GM21825 (cell line): ENCODE measurements around the gene FOXN4.

Experiments
- ATAC-seq: cut with Tn5 transposase; IDR thresholded peaks from one replicate; pipeline ENCODE4 v1.9.1; 2021; ENCODE audit warnings: mild to moderate bottlenecking, moderate library complexity; ENCODE audit not compliant: unreplicated experiment

The FOXN4 gene

DNA sequence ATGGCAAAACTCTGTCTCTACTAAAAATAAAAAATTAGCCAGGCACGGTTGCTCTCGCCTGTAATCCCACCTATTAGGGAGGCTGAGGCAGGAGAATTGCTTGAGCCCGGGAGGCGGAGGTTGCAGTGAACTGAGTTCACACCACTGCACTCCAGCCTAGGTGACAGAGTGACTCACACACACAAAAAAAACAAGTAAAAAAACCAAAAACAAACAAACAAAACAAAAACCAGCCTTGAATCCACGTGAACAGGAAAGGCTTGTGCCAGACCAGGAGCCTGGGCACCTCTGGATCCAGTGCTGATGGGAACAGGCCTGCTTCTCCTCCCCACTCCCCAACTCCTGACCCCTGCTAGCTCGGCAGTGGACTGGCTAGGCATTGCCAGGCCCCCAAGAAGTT is 3.5 kb downstream of the FOXN4 start:
- no peak for ATAC-seq

DNA sequence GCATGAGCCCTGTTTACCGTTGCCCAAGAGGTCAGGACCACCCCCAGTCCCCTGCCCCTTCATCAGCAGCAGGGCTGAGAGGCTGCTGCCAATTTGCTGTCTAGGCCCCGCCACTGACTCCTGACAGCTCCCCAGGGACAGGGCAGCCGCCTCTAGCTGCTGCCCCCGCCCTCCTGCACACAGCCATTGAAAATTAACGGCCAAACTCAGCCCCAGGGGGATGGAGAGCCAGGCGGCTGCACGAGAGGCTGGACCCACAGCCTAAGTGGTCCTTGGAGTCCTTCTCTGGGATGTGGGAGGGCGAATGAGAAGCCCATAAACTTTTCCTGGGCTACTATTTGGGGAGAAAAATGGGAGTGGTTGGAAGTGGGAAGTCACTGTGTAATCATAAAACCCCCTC is 4.6 kb downstream of the FOXN4 start:
- no peak for ATAC-seq

GRCh38 chr12:109302770-109303169 is 6.3 kb downstream of the FOXN4 start:
- ATAC-seq, result no peak

DNA sequence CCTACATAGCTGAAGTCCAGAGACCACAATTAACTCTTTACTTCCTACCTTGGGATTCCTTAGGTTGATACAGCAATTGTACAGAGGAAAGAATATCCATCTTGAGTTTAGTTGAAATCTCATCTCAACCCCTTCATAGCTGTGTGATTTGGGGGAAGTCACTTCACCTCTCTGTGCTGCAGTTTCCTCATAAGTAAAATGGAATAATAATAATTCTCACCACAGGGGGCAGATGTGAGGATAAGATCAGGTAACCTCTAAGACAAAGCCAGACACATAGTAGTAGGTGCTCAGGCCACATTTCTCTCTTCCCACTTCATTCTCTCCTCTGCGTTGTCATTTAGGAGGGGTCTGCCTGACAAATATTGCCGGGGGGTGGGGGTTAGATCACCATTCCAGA is 6.7 kb downstream of the FOXN4 start:
- ATAC-seq, result no peak

DNA sequence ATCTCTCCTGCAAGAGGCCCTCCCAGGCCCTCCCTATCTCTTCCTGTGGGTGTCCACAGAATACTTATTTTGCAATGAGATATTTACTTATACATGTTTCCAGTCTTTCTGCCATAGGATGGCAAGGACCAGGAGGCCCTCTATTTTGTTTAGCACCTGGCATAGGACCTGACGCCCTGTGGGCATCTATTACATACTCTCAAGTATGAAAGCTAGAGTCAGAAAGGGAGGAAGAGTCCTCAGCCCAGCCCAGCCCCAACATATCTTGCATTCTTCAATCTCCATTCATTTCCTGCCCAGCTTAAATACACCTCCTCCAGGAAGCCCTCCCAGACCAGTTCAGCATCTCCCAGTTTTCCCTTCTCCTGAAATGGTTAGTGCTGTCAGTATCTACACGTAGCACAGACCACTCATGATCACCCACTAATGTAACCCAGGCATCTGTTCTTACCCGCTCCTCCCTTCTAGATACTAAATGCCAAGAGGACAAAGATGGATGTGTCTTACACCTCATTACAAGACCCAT is 7.4 kb downstream of the FOXN4 start:
- no peak for ATAC-seq

- ATAC-seq, result no peak
These were observed 9.2 kb downstream of the FOXN4 start for GRCh38 chr12:109299849-109300248.

DNA sequence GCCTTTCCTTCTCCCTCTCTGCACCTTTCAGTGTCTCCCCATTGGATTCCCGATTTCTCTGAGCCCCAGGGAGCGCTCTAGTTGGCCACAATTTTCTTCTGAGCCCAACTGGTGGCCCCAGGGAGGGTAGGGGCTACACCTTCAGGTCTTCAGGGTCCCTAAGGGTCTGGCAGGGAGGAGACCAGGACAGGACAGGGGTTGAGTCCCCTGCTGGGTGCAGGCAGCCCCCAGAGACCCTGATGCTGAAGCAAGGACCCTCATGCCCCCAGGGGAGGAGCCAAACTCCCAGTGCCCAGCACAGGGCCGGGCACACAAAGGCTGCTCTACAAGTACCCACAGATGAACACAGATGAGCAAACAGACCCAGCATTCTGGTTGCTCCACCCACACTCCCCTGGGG is 12.7 kb downstream of the FOXN4 start:
- no peak for ATAC-seq

- ATAC-seq, result no peak
These were observed 13.2 kb downstream of the FOXN4 start for GRCh38 chr12:109295764-109296425.

- ATAC-seq, result no peak
These were observed 14.7 kb downstream of the FOXN4 start for GRCh38 chr12:109294286-109294796.

- ATAC-seq, result no peak
These were observed 16.0 kb downstream of the FOXN4 start for GRCh38 chr12:109293106-109293505.

DNA sequence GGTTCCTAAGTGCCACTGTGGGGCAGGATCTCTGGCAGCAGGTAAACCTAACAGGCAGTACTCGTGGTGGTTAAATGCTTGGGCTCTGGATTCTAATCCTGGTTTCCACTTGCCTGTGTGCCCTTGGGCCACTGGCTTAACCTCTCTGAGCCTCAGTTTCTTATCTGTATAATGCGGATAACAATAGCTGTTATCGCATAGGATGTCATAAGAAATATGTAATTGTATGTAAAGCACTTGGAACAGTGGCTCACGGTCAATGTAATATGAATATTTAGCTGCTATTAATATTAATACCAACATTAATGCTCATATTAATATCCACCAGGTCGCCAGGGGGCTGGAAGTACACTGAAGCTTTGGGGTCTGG is 16.8 kb downstream of the FOXN4 start:
- ATAC-seq, result no peak

DNA sequence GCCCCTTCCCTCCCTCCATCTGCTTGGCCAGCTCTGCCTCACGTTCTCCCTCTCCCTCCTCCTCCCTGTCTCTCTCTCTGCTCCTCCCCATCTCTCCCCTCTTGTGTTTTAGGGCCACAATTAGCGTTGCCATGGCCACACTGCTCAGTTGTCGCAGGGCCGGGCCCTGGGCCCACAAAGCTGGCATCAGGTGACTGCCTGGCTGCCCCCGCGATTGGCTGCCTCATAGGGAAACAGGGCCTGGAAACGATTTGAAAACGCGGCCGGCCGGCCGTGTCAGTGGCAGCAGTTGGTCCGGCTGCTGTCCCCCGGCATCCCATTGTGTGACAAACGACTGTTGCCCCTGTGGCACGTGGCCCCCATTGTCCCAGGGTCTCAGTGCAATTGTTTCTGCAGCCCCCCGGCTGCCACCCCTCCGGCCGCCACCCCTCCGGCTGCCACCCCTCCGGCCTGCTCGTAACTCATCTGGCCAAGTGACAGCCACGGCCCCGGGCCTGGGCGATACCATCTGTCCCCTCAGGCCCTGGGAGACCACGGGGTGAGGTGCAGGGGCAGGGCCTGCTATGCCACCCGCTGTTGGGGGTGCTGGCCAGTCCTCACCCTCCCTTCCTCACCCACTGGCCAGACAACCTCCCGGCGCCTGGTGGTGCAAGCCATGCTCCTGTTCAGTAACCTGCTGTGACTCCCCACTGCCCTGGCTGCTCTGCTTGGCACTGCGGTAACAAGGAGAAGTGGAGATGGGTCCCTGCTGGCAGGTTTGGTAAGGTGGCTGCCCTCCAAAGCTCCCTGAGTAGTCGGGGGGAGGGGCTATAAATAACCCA is 17.4 kb downstream of the FOXN4 start:
- ATAC-seq, result no peak

DNA sequence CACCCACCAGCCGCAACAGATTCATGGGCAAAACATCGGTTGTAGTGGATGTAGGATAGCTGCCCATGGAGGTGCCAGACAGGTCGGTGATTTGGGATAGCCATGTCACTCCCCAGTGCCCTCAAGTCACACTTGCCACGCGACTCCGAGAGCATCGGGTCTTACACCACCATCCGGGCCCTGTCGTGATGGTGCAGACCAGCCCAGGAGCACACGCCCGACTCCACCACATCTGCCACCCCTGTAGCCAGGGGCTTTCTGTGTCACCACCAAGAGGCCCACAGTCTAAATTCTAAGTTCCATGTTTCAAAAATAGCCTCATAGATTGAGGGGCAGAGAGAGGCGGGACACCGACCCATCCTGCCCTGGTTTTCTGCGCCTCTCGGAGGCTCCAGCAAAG is 18.0 kb downstream of the FOXN4 start:
- no peak for ATAC-seq

DNA sequence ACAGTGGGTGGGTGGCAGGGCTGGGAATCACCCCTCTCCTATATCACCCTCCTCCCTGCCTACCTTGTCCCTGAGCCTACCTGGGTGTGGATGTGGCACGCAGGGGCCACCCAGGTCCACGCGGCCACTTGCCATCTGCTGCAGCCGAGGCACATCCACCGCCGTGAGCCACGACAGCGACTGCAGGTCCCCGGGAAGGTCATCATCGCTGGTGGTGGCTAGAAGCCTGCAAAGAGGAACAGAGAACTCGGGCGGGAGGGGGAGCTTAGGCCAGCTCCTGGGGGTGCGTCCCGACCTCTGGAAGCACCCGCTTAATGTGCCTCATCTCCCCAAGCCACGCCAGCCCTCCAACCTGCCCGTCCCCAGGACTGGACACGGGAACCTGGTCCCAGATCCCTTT is 19.0 kb downstream of the FOXN4 start:
- no peak for ATAC-seq

DNA sequence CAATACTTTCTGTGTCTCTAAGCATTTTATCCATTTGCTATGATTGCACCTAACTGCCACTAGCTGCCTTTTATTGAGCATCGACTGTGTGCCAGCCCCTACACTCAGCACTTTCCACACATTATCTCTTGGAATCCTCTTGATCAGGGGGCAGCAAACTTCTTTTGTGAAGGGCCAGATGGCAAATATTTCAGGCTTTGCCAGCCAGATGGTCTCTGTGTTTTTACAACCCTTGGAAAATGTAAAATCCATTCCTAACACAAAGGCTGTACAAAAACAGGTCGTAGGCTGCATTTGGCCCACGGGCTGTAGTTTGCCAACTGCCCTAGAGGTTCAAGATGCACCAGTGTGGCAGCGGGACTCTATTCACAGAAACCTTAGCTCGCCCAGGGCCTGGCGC is 19.5 kb downstream of the FOXN4 start:
- no peak for ATAC-seq

DNA sequence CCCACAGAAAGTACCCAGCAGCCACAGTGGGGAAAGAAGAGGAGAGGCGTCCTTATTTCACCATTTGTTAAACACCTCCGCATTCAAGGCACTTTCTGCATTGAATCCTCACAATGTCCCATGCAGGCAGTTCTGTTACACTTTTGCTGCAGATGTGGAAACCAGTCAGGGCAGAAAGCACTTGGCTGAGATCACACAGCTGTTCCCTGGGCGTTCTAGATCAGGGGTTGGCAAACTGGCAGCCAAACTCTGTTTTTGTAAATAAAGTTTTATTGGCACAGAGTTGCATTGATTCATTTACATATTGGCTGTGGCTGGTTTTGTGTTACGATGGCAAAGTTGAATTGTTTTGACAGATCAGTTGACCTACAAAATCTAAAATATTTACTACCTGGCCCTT is 20.1 kb downstream of the FOXN4 start:
- ATAC-seq, result no peak

GRCh38 chr12:109288571-109288970 is 20.5 kb downstream of the FOXN4 start:
- no peak for ATAC-seq

GRCh38 chr12:109287811-109288469 is 21.1 kb downstream of the FOXN4 start:
- no peak for ATAC-seq

- no peak for ATAC-seq
These were observed 21.9 kb downstream of the FOXN4 start for GRCh38 chr12:109287181-109287580.

DNA sequence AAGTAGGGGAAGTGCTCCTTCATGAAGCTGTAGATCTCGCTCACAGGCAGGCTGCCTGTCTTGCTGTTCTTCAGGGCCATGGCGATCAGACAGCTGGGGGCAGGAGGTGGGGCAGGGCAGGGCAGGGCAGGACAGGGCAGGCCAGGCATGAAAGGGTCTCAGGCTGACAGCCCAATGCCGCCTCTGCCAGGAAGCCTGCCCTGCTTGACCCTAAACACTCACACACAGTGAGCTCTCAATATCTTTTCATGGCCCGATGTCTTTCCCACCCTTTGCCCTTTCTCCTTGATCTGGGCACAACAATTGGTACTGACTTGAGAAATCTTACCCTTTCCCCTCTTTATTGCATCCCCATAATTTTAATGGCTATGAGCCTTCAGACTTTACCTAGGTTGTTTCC is 22.4 kb downstream of the FOXN4 start:
- ATAC-seq, result no peak

DNA sequence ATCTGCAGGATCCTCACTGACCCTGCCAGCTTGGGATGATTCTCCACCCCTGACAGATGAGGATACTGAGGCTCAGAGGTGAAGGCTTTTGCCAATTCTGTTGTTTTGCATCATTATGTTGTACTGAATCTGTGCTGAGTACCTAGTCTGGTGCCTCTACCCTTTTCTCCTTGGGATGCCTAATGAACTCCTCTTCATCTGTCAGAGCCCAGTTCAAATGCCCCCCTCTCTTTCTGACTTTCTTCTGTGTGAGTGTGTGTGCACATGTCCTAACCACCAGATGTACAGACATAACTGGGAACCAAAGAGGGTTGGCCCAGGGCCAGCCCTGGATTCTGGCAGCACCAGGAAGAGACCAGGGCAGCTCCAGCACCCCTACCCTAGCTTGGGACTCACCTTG is 22.8 kb downstream of the FOXN4 start:
- ATAC-seq, result no peak

DNA sequence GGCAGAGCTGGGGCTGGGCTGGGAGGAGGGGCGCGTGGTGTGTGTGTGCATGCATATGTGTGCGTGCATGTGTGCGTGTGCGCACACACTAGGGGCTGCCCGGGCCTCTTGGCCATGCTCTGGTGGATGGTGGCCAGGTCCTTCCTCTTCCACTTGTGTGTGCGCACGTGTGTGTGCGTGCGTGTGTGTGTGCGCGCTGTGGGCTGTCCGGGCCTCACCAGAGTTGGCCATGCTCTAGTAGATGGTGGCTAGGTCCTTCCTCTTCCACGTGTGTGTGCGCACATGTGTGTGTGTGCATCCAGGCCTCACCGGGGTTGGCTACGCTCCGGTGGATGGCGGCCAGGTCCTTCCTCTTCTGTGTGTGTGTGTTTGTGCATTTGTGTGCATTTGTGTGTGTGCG is 24.7 kb downstream of the FOXN4 start:
- ATAC-seq, result no peak
